GM21529 (cell line): ENCODE data around the gene CMPK1.
"Not testable (repeated sequence)": the region's sequence is repeated elsewhere in the genome, so short reads cannot be mapped to it uniquely, and the experiment has no call there.

Experiments used
- ATAC-seq: cut with Tn5 transposase; IDR thresholded peaks from one replicate; pipeline ENCODE4 v1.9.1; 2021; ENCODE audit not compliant: unreplicated experiment

CMPK1 gene

GRCh38 chr1:47337350-47337749 lies 3.8 kb downstream of the CMPK1 start:
- no peak for ATAC-seq

- no peak for ATAC-seq
Observed at GRCh38 chr1:47338249-47339077, 4.9 kb downstream of the CMPK1 start.

- ATAC-seq = no peak
Observed at GRCh38 chr1:47340227-47340626, 6.6 kb downstream of the CMPK1 start.

GRCh38 chr1:47346979-47347378 lies 13.4 kb downstream of the CMPK1 start:
- ATAC-seq = not testable (repeated sequence)

- no peak for ATAC-seq
Observed at GRCh38 chr1:47347735-47348134, 14.1 kb downstream of the CMPK1 start.

GRCh38 chr1:47348246-47348645 lies 14.7 kb downstream of the CMPK1 start:
- no peak for ATAC-seq

GRCh38 chr1:47351305-47351704 lies 17.7 kb downstream of the CMPK1 start:
- ATAC-seq = peak; percentile 92

GRCh38 chr1:47361380-47361779 lies 27.8 kb downstream of the CMPK1 start:
- ATAC-seq = no peak

GRCh38 chr1:47362828-47363227 lies 29.2 kb downstream of the CMPK1 start:
- ATAC-seq = no peak

- ATAC-seq = no peak
Observed at GRCh38 chr1:47367651-47368050, 34.1 kb downstream of the CMPK1 start.

GRCh38 chr1:47371016-47371517 lies 37.5 kb downstream of the CMPK1 start:
- no peak for ATAC-seq

GRCh38 chr1:47374501-47374900 lies 40.9 kb downstream of the CMPK1 start:
- no peak for ATAC-seq

- ATAC-seq = no peak
Observed at GRCh38 chr1:47378147-47378546, 44.6 kb downstream of the CMPK1 start.

- no peak for ATAC-seq
Observed at GRCh38 chr1:47380699-47381098, 47.1 kb downstream of the CMPK1 start.

GRCh38 chr1:47382399-47382983 lies 48.9 kb downstream of the CMPK1 start:
- no peak for ATAC-seq

- ATAC-seq = no peak
Observed at GRCh38 chr1:47384083-47384482, 50.5 kb downstream of the CMPK1 start.

- ATAC-seq = no peak
Observed at GRCh38 chr1:47385020-47385419, 51.4 kb downstream of the CMPK1 start.

GRCh38 chr1:47386268-47386667 lies 52.7 kb downstream of the CMPK1 start:
- ATAC-seq = no peak

- ATAC-seq = no peak
Observed at GRCh38 chr1:47388030-47388890, 54.7 kb downstream of the CMPK1 start.

GRCh38 chr1:47388891-47389238 lies 55.3 kb downstream of the CMPK1 start:
- peak; percentile 64 for ATAC-seq

GRCh38 chr1:47389731-47390130 lies 56.1 kb downstream of the CMPK1 start:
- ATAC-seq = no peak

GRCh38 chr1:47390843-47391242 lies 57.3 kb downstream of the CMPK1 start:
- no peak for ATAC-seq
